Measurements from ENCODE around the gene DPH2. TPM values are rescaled to one million over a fixed set of nuclear protein-coding genes. Genes with fewer than 3 reads are reported as not detected.
A peak's percentile ranks its signal among the peaks of the same experiment; 100 is the strongest.

Gene DPH2
- total and polyA plus RNA-seq, 10 of the 15 experiments (the other 5 are each of a cell fraction or from before 2014, with no cell fraction given) = 13.1 to 82.9 (median 52.0) TPM

GRCh38 chr1:43969746-43970466 is at the start of gene DPH2 (continued):
- TF ChIP-seq IRF5 (IDR thresholded peaks at IDR 0.05; ENCODE audit: borderline replicate concordance) = no peak
- no peak for TF ChIP-seq EZH2 (IDR thresholded peaks at IDR 0.05; ENCODE audit: borderline replicate concordance, control insufficient read depth, low read depth, low read length)
- no peak for TF ChIP-seq HDAC2 (IDR thresholded peaks at IDR 0.05)
- no peak for TF ChIP-seq BMI1 (IDR thresholded peaks at IDR 0.05; ENCODE audit: borderline replicate concordance)
- TF ChIP-seq HDAC6 (IDR thresholded peaks at IDR 0.05; ENCODE audit: unreplicated experiment) = no peak
- TF ChIP-seq NBN (IDR thresholded peaks at IDR 0.05) = 0 out of 2 replicates have a peak, but pooled peaks have one; percentile 4
- peak; percentile 89 for TF ChIP-seq SP1 (IDR thresholded peaks at IDR 0.05; ENCODE audit: low read depth, low read length)
- TF ChIP-seq HSF1 (IDR thresholded peaks at IDR 0.05; ENCODE audit: low read depth, low read length) = no peak
- no peak for TF ChIP-seq KAT2A (conservative IDR thresholded peaks at IDR 0.05; ENCODE audit: control insufficient read depth, low read depth, low read length)
- TF ChIP-seq EP300 (IDR thresholded peaks at IDR 0.05; ENCODE audit: borderline replicate concordance in 1 of 2, control insufficient read depth in 1 of 2, low read depth in 2 of 2, low read length in 2 of 2) = no peak
- no peak for TF ChIP-seq MTA3 (IDR thresholded peaks at IDR 0.05; ENCODE audit: borderline replicate concordance, low read length)
- TF ChIP-seq NR2C2 (IDR thresholded peaks at IDR 0.05; ENCODE audit: borderline replicate concordance, control insufficient read depth, insufficient read length, low read depth) = no peak
- TF ChIP-seq NFIC (IDR thresholded peaks at IDR 0.05; ENCODE audit: low read depth, low read length) = no peak
- TF ChIP-seq ZNF622 (IDR thresholded peaks at IDR 0.05) = no peak
- TF ChIP-seq JUND (IDR thresholded peaks at IDR 0.05; ENCODE audit: low read depth, low read length) = no peak
- TF ChIP-seq, protein P1, sequence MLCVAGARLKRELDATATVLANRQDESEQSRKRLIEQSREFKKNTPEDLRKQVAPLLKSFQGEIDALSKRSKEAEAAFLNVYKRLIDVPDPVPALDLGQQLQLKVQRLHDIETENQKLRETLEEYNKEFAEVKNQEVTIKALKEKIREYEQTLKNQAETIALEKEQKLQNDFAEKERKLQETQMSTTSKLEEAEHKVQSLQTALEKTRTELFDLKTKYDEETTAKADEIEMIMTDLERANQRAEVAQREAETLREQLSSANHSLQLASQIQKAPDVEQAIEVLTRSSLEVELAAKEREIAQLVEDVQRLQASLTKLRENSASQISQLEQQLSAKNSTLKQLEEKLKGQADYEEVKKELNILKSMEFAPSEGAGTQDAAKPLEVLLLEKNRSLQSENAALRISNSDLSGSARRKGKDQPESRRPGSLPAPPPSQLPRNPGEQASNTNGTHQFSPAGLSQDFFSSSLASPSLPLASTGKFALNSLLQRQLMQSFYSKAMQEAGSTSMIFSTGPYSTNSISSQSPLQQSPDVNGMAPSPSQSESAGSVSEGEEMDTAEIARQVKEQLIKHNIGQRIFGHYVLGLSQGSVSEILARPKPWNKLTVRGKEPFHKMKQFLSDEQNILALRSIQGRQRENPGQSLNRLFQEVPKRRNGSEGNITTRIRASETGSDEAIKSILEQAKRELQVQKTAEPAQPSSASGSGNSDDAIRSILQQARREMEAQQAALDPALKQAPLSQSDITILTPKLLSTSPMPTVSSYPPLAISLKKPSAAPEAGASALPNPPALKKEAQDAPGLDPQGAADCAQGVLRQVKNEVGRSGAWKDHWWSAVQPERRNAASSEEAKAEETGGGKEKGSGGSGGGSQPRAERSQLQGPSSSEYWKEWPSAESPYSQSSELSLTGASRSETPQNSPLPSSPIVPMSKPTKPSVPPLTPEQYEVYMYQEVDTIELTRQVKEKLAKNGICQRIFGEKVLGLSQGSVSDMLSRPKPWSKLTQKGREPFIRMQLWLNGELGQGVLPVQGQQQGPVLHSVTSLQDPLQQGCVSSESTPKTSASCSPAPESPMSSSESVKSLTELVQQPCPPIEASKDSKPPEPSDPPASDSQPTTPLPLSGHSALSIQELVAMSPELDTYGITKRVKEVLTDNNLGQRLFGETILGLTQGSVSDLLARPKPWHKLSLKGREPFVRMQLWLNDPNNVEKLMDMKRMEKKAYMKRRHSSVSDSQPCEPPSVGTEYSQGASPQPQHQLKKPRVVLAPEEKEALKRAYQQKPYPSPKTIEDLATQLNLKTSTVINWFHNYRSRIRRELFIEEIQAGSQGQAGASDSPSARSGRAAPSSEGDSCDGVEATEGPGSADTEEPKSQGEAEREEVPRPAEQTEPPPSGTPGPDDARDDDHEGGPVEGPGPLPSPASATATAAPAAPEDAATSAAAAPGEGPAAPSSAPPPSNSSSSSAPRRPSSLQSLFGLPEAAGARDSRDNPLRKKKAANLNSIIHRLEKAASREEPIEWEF (IDR thresholded peaks at IDR 0.05; ENCODE audit: insufficient replicate concordance, low read depth, low read length) = no peak
- peak; percentile 48; the same call in 1 of the 2 replicates for TF ChIP-seq PKNOX1 (IDR thresholded peaks at IDR 0.05)

Measured in GM12878 (cell line).